ENCODE measurements around the gene GULP1. TPM values are rescaled to one million over a fixed set of nuclear protein-coding genes. Genes with fewer than 3 reads are reported as not detected.

Gene GULP1
- total RNA-seq, 4 donors from 2014 or later: 27.1 to 49.0 (median 36.8) TPM

GRCh38 chr2:188322569-188323551, 31.2 kb downstream of the GULP1 start:
- TF ChIP-seq CTCF (IDR thresholded peaks at IDR 0.05): no peak
- TF ChIP-seq POLR2AphosphoS5 (IDR thresholded peaks at IDR 0.05): no peak
- no peak for TF ChIP-seq EP300 (IDR thresholded peaks at IDR 0.05)
- DNase-seq (ENCODE audit: extremely low spot score): no peak
- H3K27me3 ChIP-seq: no peaks in the 10 kb centered on the region
- H3K27ac ChIP-seq (replicated peaks in 1 of 4): no peak overlapping the region
- no peaks in the 10 kb centered on the region for H3K36me3 ChIP-seq
- H3K4me1 ChIP-seq: peaks cover 3 to 31% (median 26%) of the 10 kb centered on the region in 4 donors
- H3K9me3 ChIP-seq: no peaks in the 10 kb centered on the region
- intact Hi-C loops (cut with DNase I): no loop called here
- H3K4me3 ChIP-seq: no peak overlapping the region
- WGBS: 57% methylated on average over 6 of the region's 6 CpGs

- Histone ChIP-seq H3K27me3 (no peaks in the 10 kb centered on the region), H3K4me3 (no peak overlapping the region), H3K9me3 (no peaks in the 10 kb centered on the region), H3K4me1 (peaks cover 3 to 33% (median 30%) of the 10 kb centered on the region in 4 donors), H3K36me3 (no peaks in the 10 kb centered on the region), H3K27ac (replicated peaks in 1 of 4) (no peak overlapping the region)
- no peak for DNase-seq (ENCODE audit: extremely low spot score)
- TF ChIP-seq CTCF (IDR thresholded peaks at IDR 0.05) (no peak), EP300 (IDR thresholded peaks at IDR 0.05) (no peak), POLR2AphosphoS5 (IDR thresholded peaks at IDR 0.05) (no peak), POLR2A (IDR thresholded peaks at IDR 0.05; ENCODE audit: low read depth) (no peak)
- intact Hi-C loops (cut with DNase I): no loop called here
Measured at GRCh38 chr2:188324067-188324466, 32.4 kb downstream of the GULP1 start.

- peaks cover 3 to 54% (median 46%) of the 10 kb centered on the region in 4 donors for H3K4me1 ChIP-seq
- WGBS: 95% methylated on average over 1 of the region's 1 CpG
- DNase-seq (ENCODE audit: extremely low spot score): no peak
Measured at GRCh38 chr2:188326290-188326668, 34.6 kb downstream of the GULP1 start.

GRCh38 chr2:188326669-188327301, 35.1 kb downstream of the GULP1 start:
- H3K27ac ChIP-seq (replicated peaks in 1 of 4): no peak overlapping the region
- intact Hi-C loops (cut with DNase I): no loop called here
- H3K4me1 ChIP-seq: peaks cover 3 to 54% (median 46%) of the 10 kb centered on the region in 4 donors
- H3K9me3 ChIP-seq: no peaks in the 10 kb centered on the region
- no peaks in the 10 kb centered on the region for H3K36me3 ChIP-seq
- H3K4me3 ChIP-seq: no peak overlapping the region
- 77% methylated on average over 4 of the region's 4 CpGs for WGBS
- TF ChIP-seq CTCF (IDR thresholded peaks at IDR 0.05) (no peak), POLR2AphosphoS5 (IDR thresholded peaks at IDR 0.05) (no peak)
- no peaks in the 10 kb centered on the region for H3K27me3 ChIP-seq
- no peak for DNase-seq (ENCODE audit: extremely low spot score)

More at GRCh38 chr2:188326290-188326668, 34.6 kb downstream of the GULP1 start:
- intact Hi-C loops (cut with DNase I): no loop called here
- Histone ChIP-seq H3K4me3 (no peak overlapping the region), H3K36me3 (no peaks in the 10 kb centered on the region), H3K27me3 (no peaks in the 10 kb centered on the region), H3K9me3 (no peaks in the 10 kb centered on the region), H3K27ac (replicated peaks in 1 of 4) (no peak overlapping the region)
- no peak for TF ChIP-seq POLR2A (IDR thresholded peaks at IDR 0.05; ENCODE audit: low read depth)
- no peak for TF ChIP-seq POLR2AphosphoS5 (IDR thresholded peaks at IDR 0.05)

- TF ChIP-seq CTCF (IDR thresholded peaks at IDR 0.05) (no peak), POLR2A (IDR thresholded peaks at IDR 0.05; ENCODE audit: low read depth) (no peak), EP300 (IDR thresholded peaks at IDR 0.05) (no peak), POLR2AphosphoS5 (IDR thresholded peaks at IDR 0.05) (no peak)
- H3K27ac ChIP-seq (replicated peaks in 1 of 4): no peak overlapping the region
- intact Hi-C loops (cut with DNase I): no loop called here
- H3K4me3 ChIP-seq: no peak overlapping the region
- peaks cover 4 to 60% (median 50%) of the 10 kb centered on the region in 4 donors for H3K4me1 ChIP-seq
- no peaks in the 10 kb centered on the region for H3K9me3 ChIP-seq
- no peaks in the 10 kb centered on the region for H3K36me3 ChIP-seq
- DNase-seq (ENCODE audit: extremely low spot score): no peak
- no peaks in the 10 kb centered on the region for H3K27me3 ChIP-seq
Measured at GRCh38 chr2:188327518-188328213, 36.0 kb downstream of the GULP1 start.
